ENCODE data around the gene CLTC.

Gene CLTC

GRCh38 chr17:59730268-59730834 is 110.7 kb downstream of the CLTC start:
- no peak for DNase-seq

GRCh38 chr17:59733697-59734096 is 114.0 kb downstream of the CLTC start:
- DNase-seq = no peak

GRCh38 chr17:59734226-59734625 is 114.5 kb downstream of the CLTC start:
- DNase-seq = no peak

DNA sequence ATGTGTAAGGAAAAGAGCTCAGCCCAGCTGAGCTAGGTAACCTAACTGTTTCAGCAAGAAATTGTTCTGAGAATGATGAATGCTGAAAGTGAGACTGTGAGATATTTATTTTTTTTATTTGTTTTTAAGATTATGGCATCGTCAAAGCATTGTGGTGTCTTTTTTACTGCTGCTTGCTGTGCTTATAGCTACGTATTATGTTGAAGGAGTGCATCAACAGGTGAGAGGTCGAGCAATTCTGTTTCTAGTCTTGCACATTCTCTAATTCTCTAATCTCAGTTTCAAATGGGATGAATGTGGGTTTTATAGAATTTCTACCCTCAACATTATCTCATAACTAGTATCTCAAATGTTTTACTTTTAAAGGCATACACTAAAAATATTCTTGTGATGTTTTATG is 117.6 kb downstream of the CLTC start:
- DNase-seq = no peak

DNA sequence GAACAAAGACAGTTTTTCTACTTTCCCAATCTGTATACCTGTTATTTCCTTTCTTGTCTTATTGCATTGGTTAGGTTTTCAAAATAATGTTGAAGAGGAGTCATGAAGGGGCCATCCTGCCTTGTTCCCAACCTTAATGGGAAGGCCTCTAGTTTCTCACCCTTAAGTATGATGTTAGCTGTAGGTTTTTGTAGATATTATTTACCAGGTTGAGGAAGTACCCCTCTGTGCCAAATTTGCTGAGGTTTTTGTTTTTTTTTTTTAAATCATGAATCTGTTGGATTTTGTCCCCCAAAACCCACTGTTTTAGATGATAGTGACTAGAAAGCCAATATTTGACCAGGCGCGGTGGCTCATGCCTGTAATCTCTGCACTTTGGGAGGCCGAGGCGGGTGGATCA is 124.1 kb downstream of the CLTC start:
- DNase-seq = no peak

- no peak for DNase-seq
Measured at GRCh38 chr17:59745040-59745439, 125.3 kb downstream of the CLTC start.
